WTC11 (cell line): ENCODE results near the gene LHX4. TPM values are rescaled to one million over a fixed set of nuclear protein-coding genes. Genes with fewer than 3 reads are reported as not detected.

Experiments used
- ATAC-seq: fragments of 200-7000 bp; cut with Tn5 transposase; 2 replicates; pipeline ENCODE4 v1.10.0; 2021; ENCODE audit warnings: mild to moderate bottlenecking, moderate library complexity
- CTCF ChIA-PET: fragments of 300-600 bp; sonication (Branson Sonifier 250); formaldehyde crosslinking; loops from one replicate; lab custom pipeline; 2021; ENCODE audit warnings: antibody characterized with exemption; lab: Charles Lee
- POLR2A ChIA-PET: fragments of 350-600 bp; sonication (Branson Sonifier 250); formaldehyde crosslinking; loops from one replicate; lab custom pipeline; 2021; ENCODE audit warnings: antibody characterized with exemption; lab: Charles Lee
- DNase-seq: peaks from one replicate; pipeline ENCODE4 v3.0.0; 2021; ENCODE audit warnings: low spot score
- H3K27ac Mint-ChIP-seq: 2 replicates; pipeline ENCODE4 v1.8.0; 2021; ENCODE audit warnings: mixed read lengths
- H3K27me3 Mint-ChIP-seq: 2 replicates; pipeline ENCODE4 v1.8.0; 2021; ENCODE audit warnings: low read depth, mild to moderate bottlenecking, moderate library complexity, mixed read lengths
- H3K36me3 Mint-ChIP-seq: 2 replicates; pipeline ENCODE4 v1.8.0; 2021; ENCODE audit warnings: mixed read lengths
- H3K4me1 Mint-ChIP-seq: 2 replicates; pipeline ENCODE4 v1.8.0; 2022; ENCODE audit warnings: mixed read lengths
- H3K4me3 Mint-ChIP-seq: 2 replicates; pipeline ENCODE4 v1.8.0; 2021; ENCODE audit warnings: mild to moderate bottlenecking, moderate library complexity, mixed read lengths
- H3K9me3 Mint-ChIP-seq: 2 replicates; pipeline ENCODE4 v1.8.0; 2021; ENCODE audit warnings: mixed read lengths
- ARID4B ChIP-seq: sonication (generic); formaldehyde crosslinking; IDR thresholded peaks from 2 replicates; pipeline ENCODE4 v1.8.0; 2023; ENCODE audit warnings: missing genetic modification reagents, mild to moderate bottlenecking, borderline replicate concordance
- CBFB ChIP-seq: sonication (generic); formaldehyde crosslinking; IDR thresholded peaks from 2 replicates; pipeline ENCODE4 v1.8.1; 2022; ENCODE audit warnings: mild to moderate bottlenecking, low read depth, missing genetic modification reagents
- FOXK1 ChIP-seq: sonication (generic); formaldehyde crosslinking; IDR thresholded peaks from 2 replicates; pipeline ENCODE4 v1.8.0; 2022; ENCODE audit warnings: mild to moderate bottlenecking, moderate library complexity, missing genetic modification reagents
- GABPB1 ChIP-seq: sonication (generic); formaldehyde crosslinking; IDR thresholded peaks from 2 replicates; pipeline ENCODE4 v1.8.1; 2023; ENCODE audit warnings: mild to moderate bottlenecking, missing genetic modification reagents
- GRHL2 ChIP-seq: fragments of 250-450 bp; sonication (Bioruptor Pico); IDR thresholded peaks from 2 replicates; pipeline ENCODE4 v1.8.0; 2022; ENCODE audit warnings: mild to moderate bottlenecking, moderate library complexity; ENCODE audit not compliant: insufficient replicate concordance, severe bottlenecking
- JUN ChIP-seq: sonication (generic); formaldehyde crosslinking; IDR thresholded peaks from 2 replicates; pipeline ENCODE4 v1.8.0; 2023; ENCODE audit warnings: mild to moderate bottlenecking, missing genetic modification reagents
- NFYB ChIP-seq: sonication (generic); formaldehyde crosslinking; conservative IDR thresholded peaks from 2 replicates; pipeline ENCODE4 v1.8.0; 2022; ENCODE audit warnings: low read depth, missing genetic modification reagents
- SOX15 ChIP-seq: fragments of 250-450 bp; sonication (Bioruptor Pico); IDR thresholded peaks from 2 replicates; pipeline ENCODE4 v1.9.0; 2021; ENCODE audit warnings: mild to moderate bottlenecking
- TEAD1 ChIP-seq: sonication (generic); formaldehyde crosslinking; IDR thresholded peaks from 2 replicates; pipeline ENCODE4 v1.8.0; 2022; ENCODE audit warnings: mild to moderate bottlenecking, missing genetic modification reagents
- ZNF281 ChIP-seq: sonication (generic); formaldehyde crosslinking; IDR thresholded peaks from 2 replicates; pipeline ENCODE4 v1.8.0; 2023; ENCODE audit warnings: mild to moderate bottlenecking, missing genetic modification reagents
- ZNF423 ChIP-seq: fragments of 250-450 bp; sonication (Bioruptor Pico); IDR thresholded peaks from 2 replicates; pipeline ENCODE4 v2.1.2; 2022; ENCODE audit warnings: mild to moderate bottlenecking, moderate library complexity
- total RNA-seq: library from RNA; stranded (reverse); gene quantifications from 3 replicates; pipeline ENCODE4 v1.2.3, GENCODE V29; 2021
- TF ChIP-seq, protein P1 (sequence below): sonication (generic); formaldehyde crosslinking; IDR thresholded peaks from 2 replicates; pipeline ENCODE4 v1.8.1; 2023; ENCODE audit warnings: mild to moderate bottlenecking, moderate library complexity, missing genetic modification reagents

Gene LHX4
- total RNA-seq, 1 experiment from 2014 or later = 19.2 TPM

DNA sequence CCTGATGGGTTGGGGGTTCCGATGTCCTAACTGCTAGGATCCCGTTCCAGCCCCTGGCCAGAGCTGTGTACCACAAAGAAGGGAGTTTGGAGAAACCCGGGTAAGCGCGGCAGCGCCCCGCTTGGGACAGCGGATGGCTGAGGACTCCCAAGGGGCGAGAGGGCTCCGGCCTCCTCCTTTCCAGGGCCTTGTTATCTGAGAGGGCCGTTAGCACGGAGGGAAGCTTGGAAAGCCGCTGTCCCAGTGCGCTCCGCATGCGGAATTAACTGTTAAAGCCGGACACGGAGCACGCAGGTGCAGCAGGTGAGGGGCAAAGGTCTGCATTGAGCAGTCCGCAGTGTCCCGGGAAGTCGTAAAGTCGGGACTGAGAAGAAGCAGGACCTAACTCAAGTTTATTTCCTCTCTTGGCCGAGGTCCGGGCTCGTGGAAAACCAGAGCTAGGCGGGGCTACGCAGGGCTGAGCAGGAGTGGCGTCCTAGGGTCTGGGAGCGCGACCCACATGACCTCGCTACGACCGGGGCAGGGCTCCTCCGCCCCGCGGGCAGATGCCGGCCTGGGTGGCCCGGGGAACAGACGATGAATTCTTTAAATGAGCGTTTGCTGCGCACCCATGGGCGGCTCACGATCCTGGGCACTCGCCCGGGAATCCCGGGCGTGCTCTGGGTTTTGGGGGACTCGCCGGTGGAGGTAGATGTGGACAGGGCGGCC, 4.5 kb downstream of the LHX4 start (continued):
- peak; percentile 69; the same call in 1 of the 2 replicates for TF ChIP-seq ARID4B

DNA sequence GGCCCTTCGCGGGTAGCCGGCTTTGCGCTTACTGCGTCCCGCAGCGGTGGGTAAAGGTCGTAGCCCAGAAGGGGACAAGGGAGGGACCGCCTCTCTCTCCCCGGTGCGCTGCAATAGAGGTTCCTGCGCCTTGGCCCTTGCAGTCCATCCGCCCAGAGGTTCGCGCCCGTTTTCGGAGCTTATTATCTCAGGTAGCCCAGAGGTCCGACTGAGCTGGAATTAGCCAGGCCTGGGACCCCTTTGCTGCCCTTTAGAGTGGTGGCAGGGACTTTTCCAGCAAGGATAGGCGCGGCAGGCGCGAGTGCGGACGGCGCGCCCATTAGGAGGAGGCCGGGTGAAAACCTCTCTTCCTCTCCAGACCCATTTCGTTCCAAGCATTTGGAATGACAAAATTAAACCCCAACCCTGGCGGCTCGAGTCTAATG, 5.0 kb downstream of the LHX4 start:
- TF ChIP-seq CBFB (CRISPR knock-in tag) (no peak), SOX15 (CRISPR knock-in tag) (no peak), GRHL2 (CRISPR knock-in tag) (no peak), NFYB (CRISPR knock-in tag) (no peak), ZNF281 (CRISPR knock-in tag) (no peak)
- TF ChIP-seq, protein P1, sequence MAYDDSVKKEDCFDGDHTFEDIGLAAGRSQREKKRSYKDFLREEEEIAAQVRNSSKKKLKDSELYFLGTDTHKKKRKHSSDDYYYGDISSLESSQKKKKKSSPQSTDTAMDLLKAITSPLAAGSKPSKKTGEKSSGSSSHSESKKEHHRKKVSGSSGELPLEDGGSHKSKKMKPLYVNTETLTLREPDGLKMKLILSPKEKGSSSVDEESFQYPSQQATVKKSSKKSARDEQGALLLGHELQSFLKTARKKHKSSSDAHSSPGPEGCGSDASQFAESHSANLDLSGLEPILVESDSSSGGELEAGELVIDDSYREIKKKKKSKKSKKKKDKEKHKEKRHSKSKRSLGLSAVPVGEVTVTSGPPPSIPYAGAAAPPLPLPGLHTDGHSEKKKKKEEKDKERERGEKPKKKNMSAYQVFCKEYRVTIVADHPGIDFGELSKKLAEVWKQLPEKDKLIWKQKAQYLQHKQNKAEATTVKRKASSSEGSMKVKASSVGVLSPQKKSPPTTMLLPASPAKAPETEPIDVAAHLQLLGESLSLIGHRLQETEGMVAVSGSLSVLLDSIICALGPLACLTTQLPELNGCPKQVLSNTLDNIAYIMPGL (CRISPR knock-in tag) = no peak
- ChIA-PET POLR2A (interaction anchor here (0.6 to 1.7 kb wide), 2 partner anchors 14 to 749 kb away, joined by 3 read pairs; no protein-coding TSS in a partner anchor), CTCF (interaction anchor here (0.6 to 1.8 kb wide), 7 partner anchors 18 to 181 kb away, joined by 3 to 5 read pairs (median 3); no protein-coding TSS in a partner anchor)
- no peak overlapping the region for H3K27ac Mint-ChIP-seq
- H3K4me3 Mint-ChIP-seq = peak overlapping the region; percentile 82
- peaks cover 77% of the 10 kb centered on the region for H3K27me3 Mint-ChIP-seq
- DNase-seq (peak; percentile 60), ATAC-seq (peak; percentile 3)
- no peaks in the 10 kb centered on the region for H3K9me3 Mint-ChIP-seq
- no peaks in the 10 kb centered on the region for H3K36me3 Mint-ChIP-seq
- peaks cover 73% of the 10 kb centered on the region for H3K4me1 Mint-ChIP-seq

- POLR2A ChIA-PET = interaction anchor here (1.7 kb wide), 1 partner anchor 14 kb away, joined by 3 read pairs; no protein-coding TSS in a partner anchor
- H3K4me1 Mint-ChIP-seq = peaks cover 78% of the 10 kb centered on the region
- H3K27ac Mint-ChIP-seq = no peak overlapping the region; the same call in 1 of the 2 replicates
- peaks cover 76% of the 10 kb centered on the region for H3K27me3 Mint-ChIP-seq
- H3K4me3 Mint-ChIP-seq = peak overlapping the region; percentile 82
- ATAC-seq (peak; percentile 5), DNase-seq (no peak)
- TF ChIP-seq ZNF423 (CRISPR knock-in tag) (0 out of 2 replicates have a peak, but pooled peaks have one; percentile 22), TEAD1 (CRISPR knock-in tag) (peak; percentile 57; the same call in 1 of the 2 replicates), FOXK1 (CRISPR knock-in tag) (no peak), GABPB1 (no peak), JUN (CRISPR knock-in tag) (no peak)
- H3K36me3 Mint-ChIP-seq = no peaks in the 10 kb centered on the region
- H3K9me3 Mint-ChIP-seq = no peaks in the 10 kb centered on the region
- CTCF ChIA-PET = interaction anchor here (1.1 to 1.8 kb wide), 4 partner anchors 17 to 57 kb away, joined by 3 to 5 read pairs (median 4); no protein-coding TSS in a partner anchor
Observed at GRCh38 chr1:180235502-180236239, 5.6 kb downstream of the LHX4 start.
